Thymus (tissue), 11 donors: ENCODE results near the gene GFM1. TPM values are rescaled to one million over a fixed set of nuclear protein-coding genes. Genes with fewer than 3 reads are reported as not detected.
A peak's percentile ranks its signal among the peaks of the same experiment; 100 is the strongest.

ENCODE experiments used
- DNase-seq, 9 donors: peaks; one replicate each; pipeline ENCODE4 v3.0.0-alpha.2; 2013; ENCODE audit warnings: low spot score in 9 of 9, low read depth in 6 of 9, missing footprints in 1 of 9
- H3K27ac ChIP-seq, 2 donors: one replicate each; pipeline ENCODE4 v1.5.1; 2013; ENCODE audit warnings: control low read depth in 1 of 2, low read depth in 1 of 2, low read length in 1 of 2, mild to moderate bottlenecking in 1 of 2, moderate library complexity in 1 of 2
- H3K27me3 ChIP-seq, 2 donors: one replicate each; pipeline ENCODE4 v1.5.1; 2013; ENCODE audit warnings: low read length in 1 of 2; ENCODE audit not compliant: control insufficient read depth in 2 of 2, insufficient read depth in 1 of 2
- H3K36me3 ChIP-seq, 2 donors: one replicate each; pipeline ENCODE4 v1.5.1; 2013; ENCODE audit warnings: low read length in 1 of 2, mild to moderate bottlenecking in 1 of 2, moderate library complexity in 1 of 2; ENCODE audit not compliant: control insufficient read depth in 2 of 2, insufficient read depth in 2 of 2
- H3K4me1 ChIP-seq, 2 donors: one replicate each; pipeline ENCODE4 v1.5.1; 2013; ENCODE audit warnings: low read length in 2 of 2; ENCODE audit not compliant: control insufficient read depth in 2 of 2, insufficient read depth in 2 of 2
- H3K4me3 ChIP-seq, 2 donors: one replicate each; pipeline ENCODE4 v1.5.1; 2013; ENCODE audit warnings: low read length in 2 of 2, control low read depth in 1 of 2, mild to moderate bottlenecking in 1 of 2
- H3K9me3 ChIP-seq, 2 donors: one replicate each; pipeline ENCODE4 v1.5.1; 2013; ENCODE audit warnings: low read length in 1 of 2, mild to moderate bottlenecking in 1 of 2; ENCODE audit not compliant: control insufficient read depth in 2 of 2, insufficient read depth in 1 of 2
- WGBS: extraction: QIAGEN DNeasy Blood & Tissue Kit; methylation state at CpG from one replicate; pipeline ENCODE4 v1.1.7; 2013; 5-methylcytosine and 5-hydroxymethylcytosine counted together
- polyA plus RNA-seq: library from polyadenylated mRNA; stranded (reverse); fragments of 200-250 nt; gene quantifications from one replicate; pipeline ENCODE4 v1.2.3, GENCODE V29; 2013
- total RNA-seq: library from RNA; stranded (reverse); fragments of 120-200 nt; gene quantifications from one replicate; pipeline ENCODE4 v1.2.4, GENCODE V29; 2013
- donor health status: healthy.

GFM1 gene
- total and polyA plus RNA-seq, 2 donors: 19.0 to 40.0 TPM

DNA sequence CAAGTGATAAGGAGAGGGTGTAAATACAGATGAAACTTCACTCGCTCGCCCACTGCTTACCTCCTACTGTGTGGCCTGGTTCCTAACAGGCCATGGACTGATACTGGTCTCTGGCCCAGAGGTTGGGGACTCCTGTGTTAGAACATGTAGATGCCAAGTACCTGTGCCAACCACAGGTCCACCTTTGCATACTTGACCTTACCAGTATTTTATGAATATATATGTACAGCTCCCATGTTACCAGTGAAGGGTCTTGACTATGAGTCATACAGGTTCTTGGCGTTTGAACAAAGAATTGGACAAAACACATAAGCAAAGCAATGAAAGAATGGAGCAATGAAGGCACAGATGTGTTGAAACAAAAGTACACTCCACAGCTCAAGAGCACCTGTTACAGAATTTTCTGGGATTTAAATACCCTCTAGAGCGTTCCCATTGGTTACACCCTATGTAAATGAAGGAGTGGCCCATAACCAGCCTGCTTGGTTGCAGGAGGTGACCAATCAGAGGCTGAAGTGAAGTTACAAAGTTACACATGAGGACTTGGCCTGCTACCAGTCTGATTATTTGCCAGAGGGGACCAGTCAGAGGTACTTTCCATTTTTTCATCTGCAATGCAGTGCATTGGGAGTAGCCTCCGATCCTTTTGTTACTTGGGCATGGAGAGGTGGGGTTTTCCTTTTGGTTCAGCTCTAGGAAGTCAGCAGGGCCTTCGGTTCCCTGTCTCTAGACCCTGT is 1.7 kb upstream of the GFM1 start:
- no peak overlapping the region for H3K27ac ChIP-seq
- H3K4me3 ChIP-seq: no peak overlapping the region
- no peaks in the 10 kb centered on the region for H3K9me3 ChIP-seq
- H3K27me3 ChIP-seq: no peaks in the 10 kb centered on the region
- 97% methylated on average over 6 of the region's 6 CpGs for WGBS
- peaks cover 0 to 3% of the 10 kb centered on the region in 2 donors for H3K4me1 ChIP-seq
- DNase-seq: no peak
- peaks cover 3 to 4% of the 10 kb centered on the region in 2 donors for H3K36me3 ChIP-seq

GRCh38 chr3:158649791-158650190 is 5.5 kb downstream of the GFM1 start:
- WGBS: 86% methylated on average over 4 of the region's 4 CpGs
- no peaks in the 10 kb centered on the region for H3K9me3 ChIP-seq
- peaks cover 6 to 54% of the 10 kb centered on the region in 2 donors for H3K36me3 ChIP-seq
- DNase-seq: no peak
- H3K4me3 ChIP-seq: no peak overlapping the region
- no peak overlapping the region for H3K27ac ChIP-seq
- H3K27me3 ChIP-seq: no peaks in the 10 kb centered on the region
- peaks cover 0 to 3% of the 10 kb centered on the region in 2 donors for H3K4me1 ChIP-seq

GRCh38 chr3:158651192-158651591 is 6.9 kb downstream of the GFM1 start:
- H3K36me3 ChIP-seq: peaks cover 6 to 66% of the 10 kb centered on the region in 2 donors
- H3K9me3 ChIP-seq: no peaks in the 10 kb centered on the region
- 99% methylated on average over 2 of the region's 2 CpGs for WGBS
- no peaks in the 10 kb centered on the region for H3K4me1 ChIP-seq
- H3K27me3 ChIP-seq: no peaks in the 10 kb centered on the region
- H3K4me3 ChIP-seq: no peak overlapping the region
- H3K27ac ChIP-seq: no peak overlapping the region
- no peak for DNase-seq

DNA sequence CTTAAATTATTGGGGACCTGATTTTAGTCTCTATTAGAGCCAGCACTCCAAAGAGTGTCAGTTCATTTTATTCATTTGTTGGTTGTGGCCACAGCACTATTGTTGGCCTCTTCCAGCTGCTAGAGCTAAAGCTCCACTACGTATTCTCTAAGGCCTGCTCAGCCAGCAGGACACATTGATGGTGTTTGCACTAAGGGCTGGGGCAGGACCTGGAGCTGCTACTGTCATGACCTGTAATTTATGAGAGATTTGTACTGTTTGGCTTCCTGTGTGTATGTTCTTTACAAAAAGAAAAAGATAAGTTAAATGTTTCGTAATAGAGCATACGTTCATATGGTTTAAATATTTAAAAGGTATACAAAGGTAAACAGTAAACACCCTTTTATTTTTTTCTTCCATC is 8.1 kb downstream of the GFM1 start:
- Histone ChIP-seq H3K4me3 (no peak overlapping the region), H3K36me3 (peaks cover 3 to 71% of the 10 kb centered on the region in 2 donors), H3K27me3 (no peaks in the 10 kb centered on the region), H3K4me1 (no peaks in the 10 kb centered on the region), H3K9me3 (no peaks in the 10 kb centered on the region), H3K27ac (no peak overlapping the region)
- WGBS: 98% methylated on average over 3 of the region's 3 CpGs
- DNase-seq: no peak

- H3K27ac ChIP-seq: no peak overlapping the region
- H3K4me3 ChIP-seq: no peak overlapping the region
- H3K27me3 ChIP-seq: no peaks in the 10 kb centered on the region
- WGBS: 98% methylated on average over 7 of the region's 7 CpGs
- no peaks in the 10 kb centered on the region for H3K9me3 ChIP-seq
- no peaks in the 10 kb centered on the region for H3K4me1 ChIP-seq
- no peak for DNase-seq
- H3K36me3 ChIP-seq: peaks cover 6 to 52% of the 10 kb centered on the region in 2 donors
Observed at GRCh38 chr3:158658889-158659288, 14.6 kb downstream of the GFM1 start.

DNA sequence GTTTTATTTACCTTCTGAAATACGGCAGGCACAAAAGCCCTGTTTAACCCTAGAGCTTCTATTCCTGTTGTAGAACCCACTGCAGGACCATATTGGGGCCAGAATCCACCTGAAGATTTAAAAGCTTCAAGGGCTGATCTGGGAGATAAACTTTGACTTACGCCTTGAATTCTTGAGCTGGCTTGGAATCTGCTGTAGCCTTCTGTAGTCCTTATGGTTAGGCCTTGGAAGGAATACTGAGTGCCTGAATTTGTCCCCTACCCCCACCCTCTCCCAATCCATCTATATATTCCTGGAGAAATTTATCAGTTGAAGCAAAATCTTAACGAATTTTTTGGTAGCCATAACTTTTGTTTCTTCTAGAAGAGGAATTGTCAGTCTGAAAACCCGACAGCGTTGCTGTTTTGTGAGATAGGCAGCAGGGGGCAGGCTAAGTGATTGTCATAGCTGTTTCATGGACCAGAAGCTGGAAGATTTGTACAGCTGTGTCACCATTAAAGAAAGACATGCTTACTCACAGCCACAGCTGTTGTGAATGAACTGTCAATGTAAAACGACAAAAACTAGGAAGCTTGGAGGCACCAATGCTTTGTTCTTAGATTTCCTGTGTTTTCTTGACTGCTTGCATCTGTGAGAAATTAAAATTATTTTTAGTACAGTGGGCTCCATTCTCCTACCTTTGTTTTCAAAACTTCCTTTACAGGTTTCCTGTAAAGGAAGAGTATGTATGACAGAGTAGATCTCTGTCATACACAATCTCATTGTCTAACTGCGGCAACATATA is 15.3 kb downstream of the GFM1 start:
- no peaks in the 10 kb centered on the region for H3K9me3 ChIP-seq
- 37% methylated on average over 7 of the region's 7 CpGs for WGBS
- peaks cover 9 to 52% of the 10 kb centered on the region in 2 donors for H3K36me3 ChIP-seq
- no peaks in the 10 kb centered on the region for H3K27me3 ChIP-seq
- DNase-seq: peak in 5 of 9 donors; percentile 29 to 72 (median 50)
- no peak overlapping the region for H3K27ac ChIP-seq
- H3K4me3 ChIP-seq: no peak overlapping the region
- H3K4me1 ChIP-seq: no peaks in the 10 kb centered on the region

- DNase-seq: no peak
- no peaks in the 10 kb centered on the region for H3K27me3 ChIP-seq
- H3K4me3 ChIP-seq: no peak overlapping the region
- H3K4me1 ChIP-seq: no peaks in the 10 kb centered on the region
- peaks cover 9 to 52% of the 10 kb centered on the region in 2 donors for H3K36me3 ChIP-seq
- no peaks in the 10 kb centered on the region for H3K9me3 ChIP-seq
- WGBS: 98% methylated on average over 4 of the region's 4 CpGs
- no peak overlapping the region for H3K27ac ChIP-seq
Observed at GRCh38 chr3:158660711-158661110, 16.4 kb downstream of the GFM1 start.

DNA sequence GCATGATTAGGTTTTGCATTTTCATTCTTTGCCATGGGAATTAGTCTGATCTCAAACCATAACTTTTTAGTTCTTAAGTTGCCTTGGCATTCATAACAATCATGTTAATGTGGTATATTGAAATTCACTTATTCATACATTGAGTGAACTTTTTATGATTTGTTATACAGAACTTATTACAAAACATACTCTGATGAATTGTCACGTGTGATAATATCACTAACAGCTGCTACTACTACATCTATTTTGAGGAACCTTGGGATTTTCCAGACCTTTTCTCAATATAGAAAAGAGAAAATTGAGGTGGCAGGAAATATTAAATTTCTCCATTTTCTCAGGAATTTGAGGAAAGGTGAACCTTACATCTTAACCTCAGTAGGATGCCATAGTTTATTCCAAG is 18.9 kb downstream of the GFM1 start:
- whole genome bisulfite sequencing: 97% methylated on average over 1 of the region's 1 CpG
- Histone ChIP-seq H3K4me3 (no peak overlapping the region), H3K9me3 (no peaks in the 10 kb centered on the region), H3K36me3 (peaks cover 9 to 58% of the 10 kb centered on the region in 2 donors), H3K4me1 (no peaks in the 10 kb centered on the region), H3K27ac (no peak overlapping the region), H3K27me3 (no peaks in the 10 kb centered on the region)
- no peak for DNase-seq

GRCh38 chr3:158663832-158664231 is 19.5 kb downstream of the GFM1 start:
- no peak overlapping the region for H3K4me3 ChIP-seq
- 100% methylated on average over 1 of the region's 1 CpG for WGBS
- DNase-seq: no peak
- H3K9me3 ChIP-seq: no peaks in the 10 kb centered on the region
- H3K27ac ChIP-seq: no peak overlapping the region
- H3K4me1 ChIP-seq: no peaks in the 10 kb centered on the region
- no peaks in the 10 kb centered on the region for H3K27me3 ChIP-seq
- peaks cover 12 to 62% of the 10 kb centered on the region in 2 donors for H3K36me3 ChIP-seq
